K562 (cell line): ENCODE measurements around the gene CMIP. TPM values are rescaled to one million over a fixed set of nuclear protein-coding genes. Genes with fewer than 3 reads are reported as not detected.
A peak's percentile ranks its signal among the peaks of the same experiment; 100 is the strongest.

Experiments used
- CTCF ChIP-seq, 3 experiments: IDR thresholded peaks in 2 of 3; conservative IDR thresholded peaks in 1 of 3; 2 replicates each; pipeline ENCODE4 v1.5.1; 2011 to 2012; ENCODE audit warnings: low read length in 3 of 3, mild to moderate bottlenecking in 3 of 3, control low read depth in 2 of 3, improper control_type of control experiment in 1 of 3, inconsistent platforms in 1 of 3, low read depth in 1 of 3, mixed read lengths in 1 of 3, moderate library complexity in 1 of 3; ENCODE audit not compliant: insufficient read depth in 2 of 3
- DPF2 ChIP-seq: fragments of 450-650 bp; IDR thresholded peaks from 2 replicates; pipeline ENCODE4 v1.6.1; 2016
- HES1 ChIP-seq: fragments of 450-650 bp; IDR thresholded peaks from 2 replicates; pipeline ENCODE4 v1.6.1; 2016; ENCODE audit warnings: low read depth, mild to moderate bottlenecking, moderate library complexity
- JUND ChIP-seq, 2 experiments: IDR thresholded peaks; 2 replicates in 1 of 2; 3 replicates in 1 of 2; pipeline ENCODE4 v1.6.1; 2011; ENCODE audit warnings: borderline replicate concordance in 2 of 2, low read depth in 2 of 2, low read length in 2 of 2, improper control_type of control experiment in 1 of 2, missing biosample characterization in 1 of 2, missing genetic modification characterization in 1 of 2, missing genetic modification reagents in 1 of 2
- KLF13 ChIP-seq: fragments of 450-650 bp; IDR thresholded peaks from 2 replicates; pipeline ENCODE4 v1.6.1; 2016; ENCODE audit warnings: missing genetic modification characterization, low read depth, mild to moderate bottlenecking, missing compliant biosample characterization, moderate library complexity, borderline replicate concordance
- RB1 ChIP-seq: fragments of 450-650 bp; IDR thresholded peaks from 2 replicates; pipeline ENCODE4 v1.6.1; 2017; ENCODE audit warnings: low read depth, mild to moderate bottlenecking
- ZC3H11A ChIP-seq: IDR thresholded peaks from 2 replicates; pipeline ENCODE4 v1.6.1; 2012; ENCODE audit warnings: low read depth, low read length, improper control_type of control experiment
- ZNF384 ChIP-seq: IDR thresholded peaks from 2 replicates; pipeline ENCODE4 v1.6.1; 2012; ENCODE audit warnings: low read depth, low read length, improper control_type of control experiment
- polyA plus RNA-seq, 8 experiments: library from polyadenylated mRNA; depleted of rRNA in 4 of 8; stranded (reverse) in 5 of 8; unstranded in 3 of 8; fragments of >200 nt; fragmentation: Nextera tagmentation in 2 of 8; fragmentation: Illumina TruSeq in 1 of 8; extraction: Ambion mirVana in 2 of 8; extraction: Trizol in 1 of 8; gene quantifications; 2 replicates each; pipeline versions ENCODE4 v1.2.1 to v1.2.3, GENCODE V29; 2011 to 2014; ENCODE audit warnings: inconsistent platforms in 1 of 8, missing spikeins in 1 of 8
- total RNA-seq, 7 experiments: library from RNA; depleted of rRNA in 6 of 7; stranded (reverse); fragments of >200 nt in 6 of 7; fragmentation: Illumina TruSeq in 2 of 7; extraction: Trizol in 2 of 7; gene quantifications; 2 replicates each; pipeline versions ENCODE4 v1.2.1 to v1.2.3, GENCODE V29; 2011 to 2021; ENCODE audit warnings: low replicate concordance in 1 of 7

The CMIP gene
- total and polyA plus RNA-seq, 9 of the 15 experiments (the other 6 are each of a cell fraction or from before 2014, with no cell fraction given) = 0.94 to 82.5 (median 10.3) TPM

GRCh38 chr16:81585785-81586184 lies 141.2 kb downstream of the CMIP start (continued):
- no peak for TF ChIP-seq ZC3H11A
- peak; percentile 47 to 77 (median 68); a peak in 5 of 6 replicates for TF ChIP-seq CTCF (IDR thresholded peaks at IDR 0.05 in 2 of 3, conservative IDR thresholded peaks at IDR 0.05 in 1 of 3; ENCODE audit: insufficient read depth in 2 of 3, low read depth in 1 of 3, low read length in 3 of 3)
- no peak for TF ChIP-seq DPF2
- TF ChIP-seq JUND (IDR thresholded peaks at IDR 0.05; ENCODE audit: borderline replicate concordance, low read depth, low read length) = peak; percentile 22; the same call in 1 of the 2 replicates
- TF ChIP-seq JUND (tag; IDR thresholded peaks at IDR 0.05; ENCODE audit: borderline replicate concordance, low read depth, low read length) = no peak; the same call in 2 of the 3 replicates
- TF ChIP-seq RB1 = peak; percentile 35; the same call in 1 of the 2 replicates
- TF ChIP-seq ZNF384 = peak; percentile 85
- no peak for TF ChIP-seq HES1
- no peak for TF ChIP-seq KLF13
- TF ChIP-seq, all 486 proteins: peak for 9
